Hepatocyte (in vitro differentiated cells): ENCODE measurements around the gene MRE11. TPM values are rescaled to one million over a fixed set of nuclear protein-coding genes. Genes with fewer than 3 reads are reported as not detected.

Experiments
- DNase-seq: peaks from one replicate; pipeline ENCODE4 v3.0.0-alpha.2; 2016; ENCODE audit warnings: low spot score
- H2AFZ ChIP-seq: fragments of 200-600 bp; sonication (generic); 2 replicates; pipeline ENCODE4 v1.6.0; 2016; ENCODE audit warnings: antibody characterized with exemption, mild to moderate bottlenecking
- H3K27ac ChIP-seq: fragments of 200-600 bp; sonication (generic); 2 replicates; pipeline ENCODE4 v1.5.1; 2016; ENCODE audit warnings: mild to moderate bottlenecking
- H3K27me3 ChIP-seq: fragments of 200-600 bp; sonication (generic); 2 replicates; pipeline ENCODE4 v1.6.1; 2016
- H3K36me3 ChIP-seq: fragments of 200-600 bp; sonication (generic); replicated peaks from 2 replicates; pipeline ENCODE4 v1.5.1; 2016; ENCODE audit warnings: low read depth; ENCODE audit not compliant: insufficient read depth
- H3K4me1 ChIP-seq: fragments of 200-600 bp; sonication (generic); 2 replicates; pipeline ENCODE4 v1.5.1; 2016; ENCODE audit warnings: mild to moderate bottlenecking, moderate library complexity; ENCODE audit not compliant: insufficient read depth
- H3K4me2 ChIP-seq: fragments of 200-600 bp; sonication (generic); 2 replicates; pipeline ENCODE4 v1.6.0; 2016
- H3K4me3 ChIP-seq: fragments of 200-600 bp; sonication (generic); 2 replicates; pipeline ENCODE4 v1.5.1; 2016; ENCODE audit warnings: mild to moderate bottlenecking
- H3K79me2 ChIP-seq: fragments of 200-600 bp; sonication (generic); 2 replicates; pipeline ENCODE4 v1.6.0; 2017; ENCODE audit warnings: mild to moderate bottlenecking
- H3K9me2 ChIP-seq: fragments of 200-600 bp; sonication (generic); replicated peaks from 2 replicates; pipeline ENCODE4 v1.6.0; 2017; ENCODE audit warnings: mild to moderate bottlenecking; ENCODE audit not compliant: insufficient read depth
- H3K9me3 ChIP-seq: fragments of 200-600 bp; sonication (generic); 2 replicates; pipeline ENCODE4 v1.5.1; 2016; ENCODE audit warnings: low read depth, mild to moderate bottlenecking
- H4K20me1 ChIP-seq: fragments of 200-600 bp; sonication (generic); 2 replicates; pipeline ENCODE4 v1.6.0; 2016; ENCODE audit warnings: mild to moderate bottlenecking; ENCODE audit not compliant: insufficient read depth, poor library complexity, severe bottlenecking
- CTCF ChIP-seq: fragments of 200-600 bp; sonication (generic); IDR thresholded peaks from 2 replicates; pipeline ENCODE4 v1.5.1; 2016; ENCODE audit warnings: antibody characterized with exemption, mild to moderate bottlenecking; ENCODE audit not compliant: poor library complexity
- EZH2 ChIP-seq: fragments of 200-600 bp; sonication (generic); IDR thresholded peaks from 2 replicates; pipeline ENCODE4 v1.6.1; 2016; ENCODE audit warnings: antibody characterized with exemption, mild to moderate bottlenecking, borderline replicate concordance
- EZH2phosphoT487 ChIP-seq: fragments of 200-600 bp; sonication (generic); IDR thresholded peaks from one replicate; pipeline ENCODE4 v1.6.1; 2018; ENCODE audit warnings: antibody characterized with exemption, mild to moderate bottlenecking, low read depth, moderate library complexity; ENCODE audit not compliant: unreplicated experiment, severe bottlenecking
- WGBS: methylation state at CpG from one replicate; pipeline ENCODE4 v1.1.6; 2016; ENCODE audit warnings: low lambda C conversion rate; ENCODE audit errors: missing lambda C conversion rate; 5-methylcytosine and 5-hydroxymethylcytosine counted together
- polyA plus RNA-seq: library from polyadenylated mRNA; unstranded; fragments of >200 nt; fragmentation: Nextera tagmentation; extraction: Ambion mirVana; gene quantifications from 2 replicates; pipeline ENCODE4 v1.2.1, GENCODE V29; 2016
- total RNA-seq: library from RNA; depleted of rRNA; stranded (reverse); fragments of >200 nt; gene quantifications from 2 replicates; pipeline ENCODE4 v1.2.3, GENCODE V29; 2014

Gene MRE11
- total and polyA plus RNA-seq, 2 experiments from 2014 or later: 9.4 to 17.6 TPM

GRCh38 chr11:94417386-94417987 is 76.2 kb downstream of the MRE11 start:
- Histone ChIP-seq H3K27me3 (no peaks in the 10 kb centered on the region), H2AFZ (no peak overlapping the region), H4K20me1 (no peaks in the 10 kb centered on the region), H3K36me3 (no peaks in the 10 kb centered on the region), H3K9me3 (no peaks in the 10 kb centered on the region), H3K4me1 (no peaks in the 10 kb centered on the region), H3K4me3 (no peak overlapping the region), H3K4me2 (no peak overlapping the region), H3K9me2 (no peaks in the 10 kb centered on the region), H3K27ac (no peak overlapping the region), H3K79me2 (no peaks in the 10 kb centered on the region)
- DNase-seq: peak; percentile 44
- 54% methylated on average over 4 of the region's 4 CpGs for WGBS
- TF ChIP-seq EZH2 (no peak), EZH2phosphoT487 (no peak), CTCF (peak; percentile 73)

- H3K9me3 ChIP-seq: no peaks in the 10 kb centered on the region
- DNase-seq: no peak
- no peaks in the 10 kb centered on the region for H3K36me3 ChIP-seq
- no peak overlapping the region for H2AFZ ChIP-seq
- H3K9me2 ChIP-seq: no peaks in the 10 kb centered on the region
- no peaks in the 10 kb centered on the region for H4K20me1 ChIP-seq
- peaks cover 4% of the 10 kb centered on the region for H3K4me1 ChIP-seq
- WGBS: 84% methylated on average over 4 of the region's 4 CpGs
- no peak overlapping the region for H3K4me3 ChIP-seq
- TF ChIP-seq EZH2phosphoT487 (no peak), EZH2 (no peak), CTCF (no peak)
- H3K27ac ChIP-seq: no peak overlapping the region
- H3K27me3 ChIP-seq: peaks cover 23% of the 10 kb centered on the region
- H3K79me2 ChIP-seq: no peaks in the 10 kb centered on the region
- H3K4me2 ChIP-seq: no peak overlapping the region
Measured at GRCh38 chr11:94405062-94405833, 88.4 kb downstream of the MRE11 start.

DNA sequence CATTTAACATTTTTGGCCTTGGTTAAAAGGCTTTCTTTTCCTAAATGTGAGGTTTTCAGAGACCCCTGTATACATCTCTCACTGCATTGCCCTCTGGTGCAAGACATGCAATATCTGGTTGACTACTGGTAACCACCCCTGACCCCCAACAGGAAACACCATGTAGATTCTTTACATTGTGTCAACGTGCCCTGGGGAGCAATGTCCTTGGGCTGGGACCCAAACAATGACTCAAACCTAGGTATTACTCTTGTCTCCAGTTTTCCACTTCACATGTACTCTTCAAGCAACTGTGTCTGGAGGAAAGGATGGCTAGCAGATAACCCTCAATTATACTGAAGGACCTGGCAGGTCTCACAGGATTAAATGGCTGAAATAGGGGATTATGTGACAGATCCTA is 91.3 kb downstream of the MRE11 start:
- no peak overlapping the region for H3K27ac ChIP-seq
- H3K9me3 ChIP-seq: no peaks in the 10 kb centered on the region
- no peaks in the 10 kb centered on the region for H4K20me1 ChIP-seq
- H2AFZ ChIP-seq: no peak overlapping the region
- H3K9me2 ChIP-seq: no peaks in the 10 kb centered on the region
- H3K27me3 ChIP-seq: peaks cover 43% of the 10 kb centered on the region
- no peak overlapping the region for H3K4me2 ChIP-seq
- no peak for TF ChIP-seq EZH2
- TF ChIP-seq CTCF: no peak
- TF ChIP-seq EZH2phosphoT487: no peak
- no peak overlapping the region for H3K4me3 ChIP-seq
- WGBS: 24% methylated on average over 1 of the region's 1 CpG
- peaks cover 4% of the 10 kb centered on the region for H3K4me1 ChIP-seq
- no peak for DNase-seq
- no peaks in the 10 kb centered on the region for H3K36me3 ChIP-seq
- H3K79me2 ChIP-seq: no peaks in the 10 kb centered on the region
